COLO668 (cell line): ENCODE data around the gene FRS3.

Source experiments
- DNase-seq: peaks from one replicate; lab custom pipeline; 2025; ENCODE audit not compliant: unreplicated experiment; lab: John Stamatoyannopoulos, UW

Gene FRS3

DNA sequence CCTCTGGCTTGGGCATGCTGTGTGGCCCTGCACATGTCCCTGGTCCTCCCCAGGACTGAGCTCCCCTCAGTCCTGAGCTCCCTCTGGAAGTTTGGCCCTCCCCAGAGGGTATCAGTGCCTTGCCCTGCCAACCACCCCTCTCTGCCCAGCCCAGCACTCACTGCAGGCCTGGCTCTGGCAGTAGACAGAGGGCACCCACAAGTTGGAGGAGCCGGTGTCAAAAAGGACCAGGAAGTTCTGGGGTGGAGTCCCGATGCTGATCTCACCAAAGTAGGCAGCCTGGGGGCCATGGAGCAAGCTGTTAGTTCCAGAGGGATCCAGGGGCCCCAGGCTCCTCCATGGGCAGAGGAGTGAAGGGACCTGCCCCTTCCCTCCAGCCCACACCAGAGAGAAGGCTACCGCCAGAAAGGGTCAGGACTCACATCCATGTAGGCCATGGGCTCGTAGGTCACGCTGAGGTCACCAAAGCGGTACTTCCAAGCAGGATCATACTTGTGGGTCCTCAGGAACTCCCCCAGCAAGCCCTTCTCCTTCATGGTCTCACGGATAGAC lies 35.4 kb downstream of the FRS3 start:
- no peak for DNase-seq

- no peak for DNase-seq
These were observed 36.1 kb downstream of the FRS3 start for GRCh38 chr6:41743406-41744235.

DNA sequence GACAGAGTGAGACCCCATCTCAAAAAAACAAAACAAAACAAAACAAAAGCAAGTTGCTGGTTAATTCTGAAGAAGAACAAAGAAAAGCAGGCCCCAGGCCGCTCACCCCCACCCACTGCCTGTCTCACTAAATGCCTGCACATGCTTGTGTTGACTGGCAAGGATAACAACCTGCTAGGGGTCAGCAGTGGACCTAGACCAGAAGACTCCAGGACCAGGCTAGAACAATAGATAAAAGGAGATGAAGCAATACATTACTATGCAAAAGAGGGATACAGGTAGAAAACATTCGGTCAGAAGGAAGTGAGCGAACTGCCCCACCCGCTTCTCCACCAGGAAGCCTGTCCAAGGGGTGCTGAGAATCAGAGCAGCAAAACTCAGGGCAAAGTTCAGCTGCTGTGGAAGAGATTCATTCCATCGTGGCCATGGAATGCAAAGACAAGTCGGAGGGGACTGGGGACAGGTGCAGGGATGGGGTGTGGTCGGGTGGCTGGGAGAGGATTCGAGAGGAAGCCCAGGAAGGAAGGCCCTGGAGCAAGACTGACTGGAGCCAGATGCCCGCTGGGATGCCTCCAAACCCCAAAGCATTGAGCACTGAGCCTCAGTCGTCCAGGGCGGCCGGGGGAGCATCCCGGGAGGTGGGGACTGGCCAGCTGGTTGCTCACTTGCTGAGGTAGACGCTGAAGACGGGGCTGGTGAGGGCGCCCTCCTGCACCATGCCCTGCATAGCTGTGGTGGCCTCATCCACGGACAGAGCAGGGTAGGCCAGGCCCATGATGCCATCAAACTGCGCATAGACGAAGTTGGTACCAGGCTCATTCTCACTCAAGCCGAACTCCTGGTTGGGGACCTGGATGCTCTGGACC lies 37.8 kb downstream of the FRS3 start:
- no peak for DNase-seq

DNA sequence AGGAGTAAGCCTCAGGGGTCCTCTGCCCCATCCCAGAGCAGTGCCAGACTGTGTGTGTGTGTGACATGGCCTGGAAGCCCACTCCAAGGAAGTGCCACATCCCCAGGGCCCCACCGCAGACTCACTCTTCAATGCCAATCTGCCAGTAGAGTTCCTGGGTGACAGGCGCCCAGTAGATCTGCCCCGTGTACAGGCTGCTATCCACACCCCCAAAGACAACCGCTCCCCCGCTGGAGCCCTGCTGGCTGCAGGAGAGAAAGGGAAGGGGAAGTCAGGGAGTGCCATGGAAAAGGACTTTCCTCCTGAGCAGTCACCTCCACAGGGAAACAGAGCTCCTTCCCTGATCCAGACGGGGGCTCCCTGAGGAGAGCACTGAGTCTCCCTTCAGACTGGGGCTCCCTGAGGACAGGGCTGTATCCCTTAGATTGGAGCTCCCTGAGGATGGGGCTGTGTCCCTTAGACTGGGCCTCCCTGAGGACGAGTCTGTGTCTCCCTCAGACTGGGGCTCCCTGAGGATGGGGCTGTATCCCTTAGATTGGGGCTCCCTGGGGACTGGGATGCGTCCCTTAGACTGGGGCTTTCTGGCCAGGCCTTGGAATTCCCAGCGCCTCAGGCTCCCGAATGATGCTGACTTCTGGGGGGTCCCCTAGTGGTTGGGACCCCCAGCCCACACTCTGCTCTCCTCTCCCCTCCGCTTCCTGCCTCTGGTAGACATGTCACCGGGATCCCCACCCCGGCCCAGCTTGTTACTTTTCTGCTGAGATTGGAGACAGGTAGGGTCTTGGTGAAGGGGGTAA lies 39.1 kb downstream of the FRS3 start:
- DNase-seq, result no peak

- DNase-seq, result no peak
These were observed 40.7 kb downstream of the FRS3 start for GRCh38 chr6:41739041-41739440.

- no peak for DNase-seq
These were observed 42.0 kb downstream of the FRS3 start for GRCh38 chr6:41737591-41738130.

DNA sequence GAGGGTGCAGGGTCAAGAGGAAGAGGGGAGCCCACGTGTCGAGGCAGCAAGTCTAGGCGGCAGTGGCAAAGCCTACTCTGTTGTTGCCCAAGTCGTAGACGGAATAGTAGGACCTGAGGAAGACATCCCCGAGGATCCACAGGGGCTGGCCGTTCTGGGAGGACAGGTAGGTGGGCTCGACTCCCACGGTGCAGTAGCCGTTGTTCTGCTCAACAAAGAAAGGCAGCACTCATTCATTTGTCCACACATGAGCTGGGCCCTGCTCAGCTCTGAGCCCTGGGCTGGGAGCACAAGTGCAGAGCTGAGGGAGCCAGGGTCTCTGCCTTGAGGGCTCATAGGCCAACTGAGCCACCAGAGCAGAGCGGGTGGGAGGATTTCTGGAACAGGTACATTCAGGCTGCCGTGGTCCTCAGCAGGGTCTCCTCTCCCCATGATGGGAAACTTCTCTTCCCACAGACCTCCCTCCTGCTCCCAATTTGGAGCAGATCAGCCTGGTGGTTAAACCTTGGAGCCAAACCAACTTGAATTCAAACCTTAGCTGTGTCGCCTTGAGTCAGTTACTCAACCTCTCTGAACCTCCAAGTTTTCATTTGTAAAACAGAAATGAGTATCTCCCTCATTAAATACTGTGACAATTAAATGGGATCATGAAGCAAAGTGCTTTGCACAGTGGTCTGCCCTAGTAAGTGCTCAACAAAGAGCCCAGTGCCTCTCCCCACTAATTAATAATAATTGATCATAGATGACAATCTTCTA lies 42.7 kb downstream of the FRS3 start:
- no peak for DNase-seq

GRCh38 chr6:41736186-41736733 lies 43.4 kb downstream of the FRS3 start:
- DNase-seq, result no peak

DNA sequence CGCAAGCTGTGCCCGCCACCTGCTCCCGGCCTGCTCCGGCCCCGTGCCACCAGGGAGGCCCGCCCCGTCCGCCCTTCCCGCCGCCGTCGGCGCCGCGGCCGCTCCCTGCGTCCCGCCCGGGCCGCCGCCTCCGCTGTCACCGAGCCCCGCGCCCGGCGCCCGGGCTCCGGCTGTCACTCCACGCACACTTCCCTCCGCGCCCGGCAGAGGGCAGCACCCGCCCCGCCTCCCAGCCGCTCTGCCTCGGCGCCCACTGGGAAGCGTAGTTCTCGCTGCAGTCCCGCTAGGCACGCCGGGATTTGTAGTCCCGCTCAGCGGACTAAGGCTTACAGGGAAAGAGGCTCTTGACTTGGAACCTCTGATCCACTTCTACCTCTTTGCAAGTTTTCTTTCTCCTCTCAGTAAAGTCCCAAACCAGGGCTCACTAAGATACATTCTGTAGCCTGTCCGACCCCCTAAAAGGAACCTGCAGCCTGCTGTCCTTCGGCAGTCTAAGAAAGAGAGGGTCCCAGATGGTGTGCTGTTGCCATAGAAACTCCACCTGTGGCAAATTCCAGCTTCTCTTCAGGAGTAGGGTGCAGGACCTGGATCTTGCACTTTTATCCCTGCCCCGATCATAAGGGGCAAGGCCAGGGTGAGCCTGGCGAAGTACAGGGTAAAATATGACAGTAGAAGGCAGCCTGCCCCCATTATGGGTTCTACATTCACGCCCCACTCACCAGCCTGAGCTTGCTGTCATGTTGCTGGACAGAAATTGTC lies 44.1 kb downstream of the FRS3 start, which contains the start of gene TFEB:
TFEB (minus strand) TSS at position 182 of the 759 bp plus-strand sequence. CDS start 44,395 bp downstream, outside the sequence.
- DNase-seq, result peak; percentile 87

DNA sequence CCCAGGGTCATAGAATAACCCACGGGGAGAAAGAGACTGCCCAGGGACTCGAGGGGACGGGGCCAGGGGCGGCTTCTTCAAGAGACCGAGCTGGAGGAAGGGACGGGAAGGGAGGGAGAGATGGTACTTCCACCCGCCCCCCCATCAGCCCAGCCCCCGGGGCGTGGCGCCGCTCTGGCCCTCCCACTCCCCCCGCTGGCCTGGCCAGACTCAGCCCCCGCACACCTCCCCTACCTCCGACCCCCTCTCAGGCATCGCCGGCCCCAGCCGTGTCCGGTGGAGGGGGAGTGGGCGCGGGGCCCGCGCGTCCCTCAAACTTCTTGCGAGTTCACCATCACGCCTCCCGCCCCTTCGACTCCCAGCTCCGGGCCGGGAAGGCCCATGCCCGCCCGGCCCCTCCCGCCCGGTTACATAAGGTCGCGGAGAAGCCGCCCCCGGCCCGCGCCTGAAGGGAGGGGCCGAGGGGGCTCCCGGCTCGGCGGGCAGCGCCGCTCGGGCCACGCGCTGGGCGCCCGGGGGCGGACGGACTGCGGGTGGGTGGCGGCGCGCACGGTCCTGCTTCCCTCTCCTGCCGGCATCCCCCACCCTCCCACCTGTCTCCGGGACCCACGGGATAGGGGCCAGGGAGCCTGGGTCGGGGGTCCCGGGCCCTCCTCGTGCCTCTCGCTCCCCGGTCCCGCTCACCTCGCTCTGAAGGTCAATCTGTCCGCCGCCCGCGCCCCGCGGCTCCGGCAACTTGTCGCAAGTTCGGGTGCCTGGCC lies 44.9 kb downstream of the FRS3 start:
- peak; percentile 61 for DNase-seq

GRCh38 chr6:41733707-41734665 lies 45.7 kb downstream of the FRS3 start:
- DNase-seq, result peak; percentile 90

DNA sequence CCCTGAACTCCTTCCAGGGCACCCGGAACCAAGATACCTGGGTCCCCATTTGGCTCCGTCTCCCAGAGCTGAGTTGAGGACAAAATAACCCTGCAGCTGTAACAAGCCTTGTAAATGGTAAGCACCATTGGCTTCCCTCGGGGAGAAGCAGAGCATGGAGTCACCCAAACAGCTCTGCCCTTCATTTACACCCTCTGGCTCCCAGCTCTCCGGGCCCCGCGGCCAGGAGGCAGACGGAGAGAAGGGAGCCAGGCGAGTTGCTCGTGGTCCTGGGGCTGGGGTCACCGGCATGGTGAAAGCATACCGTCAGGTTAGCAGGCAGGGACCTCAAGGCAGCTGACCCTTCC lies 46.4 kb downstream of the FRS3 start:
- DNase-seq, result no peak

- DNase-seq, result peak; percentile 45
These were observed 46.9 kb downstream of the FRS3 start for GRCh38 chr6:41732591-41733359.

- DNase-seq, result no peak
These were observed 47.6 kb downstream of the FRS3 start for GRCh38 chr6:41732149-41732548.

- no peak for DNase-seq
These were observed 48.1 kb downstream of the FRS3 start for GRCh38 chr6:41731561-41732086.
